Nephron (organoid): ENCODE results near the gene XAGE1A.
"Not testable (repeated sequence)": the region's sequence is repeated elsewhere in the genome, so short reads cannot be mapped to it uniquely, and the experiment has no call there.

ENCODE experiments used
- H3K27ac Mint-ChIP-seq, 3 experiments: 2 replicates each; pipeline ENCODE4 v1.8.0; 2020; ENCODE audit warnings: mixed read lengths in 3 of 3, mild to moderate bottlenecking in 2 of 3, moderate library complexity in 1 of 3
- H3K27me3 Mint-ChIP-seq: 2 replicates; pipeline ENCODE4 v1.8.0; 2021; ENCODE audit warnings: low read depth, mild to moderate bottlenecking, moderate library complexity, mixed read lengths
- H3K36me3 Mint-ChIP-seq: 2 replicates; pipeline ENCODE4 v1.8.0; 2020; ENCODE audit warnings: low read depth, mixed read lengths
- H3K4me1 Mint-ChIP-seq: 2 replicates; pipeline ENCODE4 v1.8.0; 2020; ENCODE audit warnings: mixed read lengths
- H3K4me3 Mint-ChIP-seq, 3 experiments: 2 replicates each; pipeline ENCODE4 v1.8.0; 2020; ENCODE audit warnings: mild to moderate bottlenecking in 3 of 3, mixed read lengths in 3 of 3, moderate library complexity in 2 of 3
- H3K9me3 Mint-ChIP-seq: 2 replicates; pipeline ENCODE4 v1.8.0; 2020; ENCODE audit warnings: mixed read lengths
- CTCF ChIP-seq, 3 experiments: fragments of 200-600 bp; sonication (generic); IDR thresholded peaks; one replicate each; pipeline ENCODE4 v1.5.0; 2021; ENCODE audit warnings: antibody characterized with exemption in 3 of 3; ENCODE audit not compliant: unreplicated experiment in 3 of 3

XAGE1A gene

GRCh38 chrX:52541051-52541450 lies 45.4 kb downstream of the XAGE1A start:
- H3K9me3 Mint-ChIP-seq, H3K4me1 Mint-ChIP-seq, H3K4me3 Mint-ChIP-seq, H3K27ac Mint-ChIP-seq, H3K27me3 Mint-ChIP-seq, H3K36me3 Mint-ChIP-seq: not testable (repeated sequence)

DNA sequence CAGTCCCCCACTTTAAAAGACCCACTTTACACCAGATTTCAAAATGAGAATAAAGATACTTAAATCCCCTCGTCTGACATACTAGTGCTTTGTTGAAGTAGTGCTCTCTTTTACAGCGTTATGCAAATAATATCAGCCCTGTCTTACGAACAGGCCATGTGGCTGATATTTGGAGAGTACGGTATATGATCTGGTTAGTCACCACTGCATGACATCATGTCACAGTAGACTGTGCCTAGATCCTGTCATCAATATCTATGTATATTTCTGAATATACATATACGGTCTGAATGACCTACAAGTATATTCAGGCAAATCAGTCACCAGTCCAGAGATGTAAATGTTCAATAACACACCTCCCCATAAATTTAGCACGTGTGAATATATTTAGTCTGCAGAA lies 46.7 kb downstream of the XAGE1A start:
- Mint-ChIP-seq H3K9me3 (no peaks in the 10 kb centered on the region), H3K4me1 (no peaks in the 10 kb centered on the region), H3K27ac (no peak overlapping the region), H3K36me3 (no peaks in the 10 kb centered on the region), H3K27me3 (no peaks in the 10 kb centered on the region), H3K4me3 (no peak overlapping the region)
- TF ChIP-seq CTCF (IDR thresholded peaks at IDR 0.05; ENCODE audit: unreplicated experiment in 3 of 3): no peak

GRCh38 chrX:52544147-52544840 lies 48.7 kb downstream of the XAGE1A start:
- no peak for TF ChIP-seq CTCF (IDR thresholded peaks at IDR 0.05; ENCODE audit: unreplicated experiment in 3 of 3)
- Mint-ChIP-seq H3K36me3 (no peaks in the 10 kb centered on the region), H3K9me3 (no peaks in the 10 kb centered on the region), H3K4me3 (no peak overlapping the region), H3K27me3 (no peaks in the 10 kb centered on the region), H3K27ac (no peak overlapping the region), H3K4me1 (no peaks in the 10 kb centered on the region)

GRCh38 chrX:52548769-52549168 lies 53.2 kb downstream of the XAGE1A start:
- not testable (repeated sequence) for H3K4me1 Mint-ChIP-seq, H3K27ac Mint-ChIP-seq, H3K9me3 Mint-ChIP-seq, H3K27me3 Mint-ChIP-seq, H3K36me3 Mint-ChIP-seq, H3K4me3 Mint-ChIP-seq
